Measurements from ENCODE around the gene NT5DC2. TPM values are rescaled to one million over a fixed set of nuclear protein-coding genes. Genes with fewer than 3 reads are reported as not detected.

The NT5DC2 gene
- total RNA-seq, 2 donors from 2014 or later, result 288 to 341 TPM

GRCh38 chr3:52511509-52511908 lies 22.1 kb downstream of the NT5DC2 start:
- H3K9me3 ChIP-seq (ENCODE audit: control insufficient read depth, low read length), result no peaks in the 10 kb centered on the region
- H3K9me3 Mint-ChIP-seq, result no peaks in the 10 kb centered on the region
- H3K27me3 ChIP-seq (ENCODE audit: control insufficient read depth, insufficient read depth, low read length, poor library complexity, severe bottlenecking), result no peaks in the 10 kb centered on the region
- H3K27ac ChIP-seq (ENCODE audit: low read depth, low read length), result no peak overlapping the region
- no peak overlapping the region for H3K4me3 ChIP-seq (ENCODE audit: low read length)
- no peak for TF ChIP-seq CTCF (conservative IDR thresholded peaks at IDR 0.05)
- H3K4me1 ChIP-seq (ENCODE audit: control insufficient read depth, insufficient read depth, low read length), result no peaks in the 10 kb centered on the region
- H3K36me3 Mint-ChIP-seq (ENCODE audit: low read depth), result no peaks in the 10 kb centered on the region
- DNase-seq, result no peak
- H3K36me3 ChIP-seq (ENCODE audit: control insufficient read depth, insufficient read depth, low read length), result no peaks in the 10 kb centered on the region
- H3K4me1 Mint-ChIP-seq, result peaks cover 4% of the 10 kb centered on the region
- no peaks in the 10 kb centered on the region for H3K27me3 Mint-ChIP-seq (ENCODE audit: insufficient read depth)
- no peak overlapping the region for H3K9ac ChIP-seq (ENCODE audit: extremely low read depth, low read length, poor library complexity, severe bottlenecking)
- no peak overlapping the region for H3K27ac Mint-ChIP-seq
- no peak overlapping the region for H3K4me3 Mint-ChIP-seq
- WGBS, 2 experiments (ENCODE audit: insufficient coverage in 1 of 2, insufficient read length in 1 of 2), result 85 to 89% methylated on average over 5 to 7 of the region's 7 CpGs

GRCh38 chr3:52509753-52510328 lies 23.8 kb downstream of the NT5DC2 start:
- peaks cover 6% of the 10 kb centered on the region for H3K4me1 Mint-ChIP-seq
- H3K4me3 ChIP-seq (ENCODE audit: low read length), result no peak overlapping the region
- no peak for DNase-seq

GRCh38 chr3:52507359-52507758 lies 26.3 kb downstream of the NT5DC2 start:
- no peaks in the 10 kb centered on the region for H3K36me3 ChIP-seq (ENCODE audit: control insufficient read depth, insufficient read depth, low read length)
- no peak overlapping the region for H3K27ac Mint-ChIP-seq
- TF ChIP-seq CTCF (conservative IDR thresholded peaks at IDR 0.05), result no peak
- H3K36me3 Mint-ChIP-seq (ENCODE audit: low read depth), result no peaks in the 10 kb centered on the region
- peak; percentile 65 for DNase-seq
- H3K27ac ChIP-seq (ENCODE audit: low read depth, low read length), result no peak overlapping the region
- H3K9me3 ChIP-seq (ENCODE audit: control insufficient read depth, low read length), result no peaks in the 10 kb centered on the region
- no peak overlapping the region for H3K4me3 ChIP-seq (ENCODE audit: low read length)
- H3K27me3 ChIP-seq (ENCODE audit: control insufficient read depth, insufficient read depth, low read length, poor library complexity, severe bottlenecking), result no peaks in the 10 kb centered on the region
- WGBS, 2 experiments (ENCODE audit: insufficient coverage in 1 of 2, insufficient read length in 1 of 2), result 68 to 75% methylated on average over 2 to 5 of the region's 5 CpGs
- no peak overlapping the region for H3K4me3 Mint-ChIP-seq
- H3K27me3 Mint-ChIP-seq (ENCODE audit: insufficient read depth), result no peaks in the 10 kb centered on the region
- no peaks in the 10 kb centered on the region for H3K4me1 ChIP-seq (ENCODE audit: control insufficient read depth, insufficient read depth, low read length)
- H3K9me3 Mint-ChIP-seq, result no peaks in the 10 kb centered on the region
- peaks cover 6% of the 10 kb centered on the region for H3K4me1 Mint-ChIP-seq
- H3K9ac ChIP-seq (ENCODE audit: extremely low read depth, low read length, poor library complexity, severe bottlenecking), result no peak overlapping the region

More at GRCh38 chr3:52509753-52510328, 23.8 kb downstream of the NT5DC2 start:
- Mint-ChIP-seq H3K27ac (no peak overlapping the region), H3K4me3 (no peak overlapping the region), H3K27me3 (ENCODE audit: insufficient read depth) (no peaks in the 10 kb centered on the region), H3K9me3 (no peaks in the 10 kb centered on the region), H3K36me3 (ENCODE audit: low read depth) (no peaks in the 10 kb centered on the region)
- peak; percentile 13 for TF ChIP-seq CTCF (conservative IDR thresholded peaks at IDR 0.05)
- Histone ChIP-seq H3K36me3 (ENCODE audit: control insufficient read depth, insufficient read depth, low read length) (no peaks in the 10 kb centered on the region), H3K4me1 (ENCODE audit: control insufficient read depth, insufficient read depth, low read length) (no peaks in the 10 kb centered on the region), H3K27me3 (ENCODE audit: control insufficient read depth, insufficient read depth, low read length, poor library complexity, severe bottlenecking) (no peaks in the 10 kb centered on the region), H3K9me3 (ENCODE audit: control insufficient read depth, low read length) (no peaks in the 10 kb centered on the region), H3K9ac (ENCODE audit: extremely low read depth, low read length, poor library complexity, severe bottlenecking) (no peak overlapping the region), H3K27ac (ENCODE audit: low read depth, low read length) (no peak overlapping the region)
- 86 to 87% methylated on average over 7 to 12 of the region's 12 CpGs for WGBS, 2 experiments (ENCODE audit: insufficient coverage in 1 of 2, insufficient read length in 1 of 2)

Data from endodermal cell (in vitro differentiated cells).